IMR-90 (cell line): ENCODE results near the gene CALY. TPM values are rescaled to one million over a fixed set of nuclear protein-coding genes. Genes with fewer than 3 reads are reported as not detected.

Experiments
- ATAC-seq: fragments of 200-7000 bp; cut with Tn5 transposase; 2 replicates; pipeline ENCODE4 v1.9.1; 2020; ENCODE audit warnings: low read depth, mild to moderate bottlenecking, moderate library complexity
- BruUV-seq: library from RNA; stranded (reverse); fragments of 400-500 nt; replicated peaks from 2 replicates; lab custom pipeline; 2021; lab: Mats Ljungman, UMichigan
- CTCF ChIA-PET: fragments of 300-600 bp; formaldehyde crosslinking; extraction: SDS; loops from one replicate; lab custom pipeline; 2021; ENCODE audit warnings: antibody characterized with exemption; lab: Yijun Ruan, JAX
- POLR2A ChIA-PET: fragments of 300-600 bp; sonication (Branson Sonifier 250); formaldehyde crosslinking; loops from one replicate; lab custom pipeline; 2022; ENCODE audit warnings: antibody characterized with exemption; ENCODE audit not compliant: unreplicated experiment; lab: Charles Lee
- DNase-seq: peaks from one replicate; pipeline ENCODE4 v3.0.0; 2013
- H2AFZ ChIP-seq: replicated peaks from 2 replicates; pipeline ENCODE3; 2013; ENCODE audit warnings: low read length, mild to moderate bottlenecking; ENCODE audit not compliant: poor library complexity
- H2AK5ac ChIP-seq: 2 replicates; pipeline ENCODE4 v1.6.1; 2013; ENCODE audit warnings: low read depth, low read length, inconsistent platforms
- H2AK9ac ChIP-seq: replicated peaks from 2 replicates; pipeline ENCODE3; 2013; ENCODE audit warnings: mild to moderate bottlenecking, low read depth, low read length, moderate library complexity; ENCODE audit not compliant: poor library complexity
- H2BK120ac ChIP-seq: 2 replicates; pipeline ENCODE4 v1.6.1; 2013; ENCODE audit warnings: low read depth, low read length, inconsistent platforms
- H2BK15ac ChIP-seq: 3 replicates; pipeline ENCODE4 v1.6.1; 2013; ENCODE audit warnings: low read depth, low read length, inconsistent platforms
- H2BK20ac ChIP-seq: 2 replicates; pipeline ENCODE4 v1.6.1; 2013; ENCODE audit warnings: low read depth, mild to moderate bottlenecking, inconsistent platforms, low read length, moderate library complexity
- H2BK5ac ChIP-seq: 2 replicates; pipeline ENCODE4 v1.6.1; 2013; ENCODE audit warnings: mild to moderate bottlenecking, low read depth, low read length, inconsistent platforms; ENCODE audit not compliant: poor library complexity, severe bottlenecking
- H3K14ac ChIP-seq: replicated peaks from 2 replicates; pipeline ENCODE4 v1.6.1; 2013; ENCODE audit warnings: low read depth, low read length, inconsistent platforms
- H3K18ac ChIP-seq: 2 replicates; pipeline ENCODE4 v1.6.1; 2013; ENCODE audit warnings: low read depth, low read length, control low read depth
- H3K23ac ChIP-seq: 2 replicates; pipeline ENCODE4 v1.6.1; 2013; ENCODE audit warnings: low read depth, low read length, inconsistent platforms
- H3K27ac ChIP-seq: 2 replicates; pipeline ENCODE4 v1.5.1; 2013; ENCODE audit warnings: mild to moderate bottlenecking, control low read depth, low read length; ENCODE audit not compliant: insufficient read depth
- H3K27me3 ChIP-seq: 2 replicates; pipeline ENCODE4 v1.6.1; 2013; ENCODE audit warnings: low read length; ENCODE audit not compliant: control insufficient read depth, insufficient read depth
- H3K36me3 ChIP-seq: 2 replicates; pipeline ENCODE4 v1.6.1; 2013; ENCODE audit warnings: low read length, mixed read lengths; ENCODE audit not compliant: control insufficient read depth, insufficient read depth
- H3K4ac ChIP-seq: 2 replicates; pipeline ENCODE4 v1.6.1; 2013; ENCODE audit warnings: low read depth, low read length, inconsistent platforms
- H3K4me1 ChIP-seq: 2 replicates; pipeline ENCODE4 v1.6.1; 2013; ENCODE audit warnings: low read length, mixed read lengths; ENCODE audit not compliant: control insufficient read depth, insufficient read depth
- H3K4me2 ChIP-seq: 2 replicates; pipeline ENCODE4 v1.6.1; 2013; ENCODE audit warnings: low read depth, mild to moderate bottlenecking, control low read depth, low read length, moderate library complexity
- H3K4me3 ChIP-seq: 2 replicates; pipeline ENCODE4 v1.5.1; 2013; ENCODE audit warnings: low read depth, mild to moderate bottlenecking, control low read depth, low read length, moderate library complexity; ENCODE audit not compliant: insufficient read depth
- H3K56ac ChIP-seq: 2 replicates; pipeline ENCODE4 v1.6.1; 2013; ENCODE audit warnings: low read length, inconsistent platforms; ENCODE audit not compliant: insufficient read depth; ENCODE audit errors: extremely low read depth
- H3K79me1 ChIP-seq, 2 experiments: 2 replicates each; pipeline ENCODE4 v1.6.1; 2013; ENCODE audit warnings: low read length in 2 of 2, inconsistent platforms in 1 of 2, low read depth in 1 of 2
- H3K9ac ChIP-seq: 2 replicates; pipeline ENCODE4 v1.6.1; 2013; ENCODE audit warnings: low read depth, low read length, control low read depth
- H3K9me1 ChIP-seq: 2 replicates; pipeline ENCODE4 v1.6.1; 2013; ENCODE audit warnings: low read length, inconsistent platforms; ENCODE audit not compliant: insufficient read depth
- H3K9me3 ChIP-seq: 2 replicates; pipeline ENCODE4 v1.6.1; 2013; ENCODE audit warnings: low read length; ENCODE audit not compliant: control insufficient read depth, insufficient read depth
- H4K20me1 ChIP-seq: 2 replicates; pipeline ENCODE4 v1.6.1; 2013; ENCODE audit warnings: low read length, inconsistent platforms; ENCODE audit not compliant: insufficient read depth
- H4K5ac ChIP-seq: 2 replicates; pipeline ENCODE4 v1.6.1; 2013; ENCODE audit warnings: mild to moderate bottlenecking, low read depth, low read length, control low read depth
- H4K8ac ChIP-seq, 2 experiments: 2 replicates each; pipeline ENCODE4 v1.6.1; 2013; ENCODE audit warnings: low read depth in 2 of 2, low read length in 2 of 2, control low read depth in 1 of 2, inconsistent platforms in 1 of 2
- H4K91ac ChIP-seq: 2 replicates; pipeline ENCODE4 v1.6.1; 2013; ENCODE audit warnings: low read depth, low read length, inconsistent platforms; ENCODE audit not compliant: insufficient read depth
- MAFK ChIP-seq: IDR thresholded peaks from 2 replicates; pipeline ENCODE4 v1.6.1; 2012; ENCODE audit warnings: low read depth, low read length, improper control_type of control experiment
- MAZ ChIP-seq: IDR thresholded peaks from 2 replicates; pipeline ENCODE4 v1.6.1; 2012; ENCODE audit warnings: low read depth, mild to moderate bottlenecking, low read length, improper control_type of control experiment, moderate library complexity, borderline replicate concordance
- POLR2A ChIP-seq: IDR thresholded peaks from 2 replicates; pipeline ENCODE4 v1.6.1; 2012; ENCODE audit warnings: mild to moderate bottlenecking, low read depth, low read length
- RAD21 ChIP-seq: IDR thresholded peaks from 2 replicates; pipeline ENCODE4 v1.6.1; 2012; ENCODE audit warnings: low read length, improper control_type of control experiment
- RCOR1 ChIP-seq: IDR thresholded peaks from 2 replicates; pipeline ENCODE4 v1.6.1; 2012; ENCODE audit warnings: mild to moderate bottlenecking, low read length, improper control_type of control experiment; ENCODE audit not compliant: insufficient replicate concordance
- SMC3 ChIP-seq: fragments of 150-350 bp; IDR thresholded peaks from 2 replicates; pipeline ENCODE4 v1.6.1; 2016; ENCODE audit warnings: low read depth, mild to moderate bottlenecking, antibody characterized with exemption, low read length, moderate library complexity
- WGBS, 2 experiments: methylation state at CpG; one replicate each; pipeline versions ENCODE4 v1.1.5 to v1.1.7; 2013; ENCODE audit warnings: missing lambda C conversion rate in 2 of 2; ENCODE audit not compliant: insufficient read length in 1 of 2; ENCODE audit errors: extremely low coverage in 2 of 2; 5-methylcytosine and 5-hydroxymethylcytosine counted together
- dilution Hi-C: fragments of 300-500 bp; cut with HindIII; formaldehyde crosslinking; loops from one replicate; pipeline ENCODE4 v1.14.3; 2018; ENCODE audit warnings: low sequenced_read_pairs; ENCODE audit not compliant: unreplicated experiment
- in situ Hi-C: fragments of 300-500 bp; cut with MboI; formaldehyde crosslinking; loops from 3 replicates; pipeline ENCODE4 v1.14.3; 2019; ENCODE audit warnings: low sequenced_read_pairs, inconsistent platforms, mixed read lengths
- intact Hi-C: fragments of 100-400 bp; cut with micrococcal nuclease; formaldehyde crosslinking; loops from 2 replicates; pipeline ENCODE4 v1.10.0; 2022
- polyA plus RNA-seq, 3 experiments: library from polyadenylated mRNA; depleted of rRNA; stranded (reverse); fragments of >200 nt; gene quantifications; 2 replicates each; pipeline ENCODE4 v1.2.3, GENCODE V29; 2012; ENCODE audit warnings: low replicate concordance in 1 of 3
- total RNA-seq: library from RNA; depleted of rRNA; stranded (reverse); fragments of >200 nt; gene quantifications from 2 replicates; pipeline ENCODE4 v1.2.3, GENCODE V29; 2012

Gene CALY
- total and polyA plus RNA-seq, 2 of the 4 experiments (the other 2 are of a cell fraction), result 0.34 TPM; not detected in 1

GRCh38 chr10:133310399-133310755 is 26.3 kb downstream of the CALY start:
- no peak overlapping the region for H3K18ac ChIP-seq
- POLR2A ChIA-PET, result no interaction called here

More at GRCh38 chr10:133310399-133310755, 26.3 kb downstream of the CALY start:
- Histone ChIP-seq H2BK15ac (no peak overlapping the region), H3K36me3 (peaks cover 14% of the 10 kb centered on the region; the same call in 1 of the 2 replicates), H2AFZ (no peak overlapping the region), H4K5ac (no peak overlapping the region), H3K4me2 (no peak overlapping the region), H3K56ac (no peak overlapping the region), H3K4me1 (peaks cover 8% of the 10 kb centered on the region), H4K8ac (no peak overlapping the region), H3K4ac (no peak overlapping the region), H3K9me3 (no peaks in the 10 kb centered on the region), H3K27ac (no peak overlapping the region), H3K4me3 (no peak overlapping the region), H3K9ac (no peak overlapping the region), H3K23ac (no peak overlapping the region), H3K9me1 (peaks cover 14% of the 10 kb centered on the region; the same call in 1 of the 2 replicates), H2AK9ac (no peak overlapping the region), H2BK5ac (no peak overlapping the region), H2BK120ac (no peak overlapping the region), H4K91ac (no peak overlapping the region), H3K27me3 (no peaks in the 10 kb centered on the region), H3K14ac (no peak overlapping the region), H2BK20ac (no peak overlapping the region), H2AK5ac (no peak overlapping the region), H4K20me1 (peaks cover 28% of the 10 kb centered on the region), H3K79me1 (peaks cover 7 to 37% of the 10 kb centered on the region in 2 experiments)
- CTCF ChIA-PET, result no interaction called here
- in situ Hi-C loops, result no loop called here
- dilution Hi-C loops, result no loop called here
- WGBS, 2 experiments, result 99% methylated on average over 14 of the region's 16 CpGs; no CpG with 5 or more reads in 1 of the 2 experiments
- DNase-seq (no peak), ATAC-seq (no peak)
- no TSS peak for BruUV-seq
- intact Hi-C loops, result no loop called here
- TF ChIP-seq RAD21 (no peak), MAZ (no peak), MAFK (no peak), POLR2A (no peak), RCOR1 (no peak), SMC3 (no peak)
